ENCODE results near the gene SF1.

Gene SF1

GRCh38 chr11:64729851-64730382 is 48.4 kb downstream of the SF1 start:
- Histone ChIP-seq H3K9ac (no peak overlapping the region), H3K4me2 (no peak overlapping the region), H3K4me1 (ENCODE audit: low read depth, poor library complexity, severe bottlenecking) (no peaks in the 10 kb centered on the region), H3K27me3 (ENCODE audit: insufficient read depth, low read depth) (peaks cover 79% of the 10 kb centered on the region), H3K27ac (no peak overlapping the region), H2AFZ (ENCODE audit: low read depth) (no peak overlapping the region), H3K36me3 (ENCODE audit: insufficient read depth) (no peaks in the 10 kb centered on the region), H3K79me2 (ENCODE audit: insufficient read depth, low read depth) (no peaks in the 10 kb centered on the region), H3K4me3 (IDR thresholded peaks at IDR 0.05; ENCODE audit: insufficient read depth, low read depth, low read length) (no peak overlapping the region), H4K20me1 (ENCODE audit: insufficient read depth) (no peaks in the 10 kb centered on the region)
- TF ChIP-seq CTCF (conservative IDR thresholded peaks at IDR 0.05; ENCODE audit: low read depth, low read length): no peak

GRCh38 chr11:64728757-64729365 is 49.5 kb downstream of the SF1 start:
- Histone ChIP-seq H3K27me3 (ENCODE audit: insufficient read depth, low read depth) (peaks cover 76% of the 10 kb centered on the region), H3K27ac (no peak overlapping the region), H3K79me2 (ENCODE audit: insufficient read depth, low read depth) (no peaks in the 10 kb centered on the region), H3K4me1 (ENCODE audit: low read depth, poor library complexity, severe bottlenecking) (peaks cover 4% of the 10 kb centered on the region), H3K9ac (no peak overlapping the region), H3K4me3 (IDR thresholded peaks at IDR 0.05; ENCODE audit: insufficient read depth, low read depth, low read length) (no peak overlapping the region), H3K36me3 (ENCODE audit: insufficient read depth) (no peaks in the 10 kb centered on the region), H3K4me2 (no peak overlapping the region), H4K20me1 (ENCODE audit: insufficient read depth) (no peaks in the 10 kb centered on the region), H2AFZ (ENCODE audit: low read depth) (no peak overlapping the region)
- no peak for TF ChIP-seq CTCF (conservative IDR thresholded peaks at IDR 0.05; ENCODE audit: low read depth, low read length)

- Histone ChIP-seq H3K4me2 (no peak overlapping the region), H3K9ac (no peak overlapping the region), H3K4me1 (ENCODE audit: low read depth, poor library complexity, severe bottlenecking) (peaks cover 8% of the 10 kb centered on the region), H2AFZ (ENCODE audit: low read depth) (no peak overlapping the region), H3K27me3 (ENCODE audit: insufficient read depth, low read depth) (peaks cover 73% of the 10 kb centered on the region), H3K4me3 (IDR thresholded peaks at IDR 0.05; ENCODE audit: insufficient read depth, low read depth, low read length) (no peak overlapping the region), H3K79me2 (ENCODE audit: insufficient read depth, low read depth) (no peaks in the 10 kb centered on the region), H3K27ac (no peak overlapping the region), H4K20me1 (ENCODE audit: insufficient read depth) (no peaks in the 10 kb centered on the region), H3K36me3 (ENCODE audit: insufficient read depth) (no peaks in the 10 kb centered on the region)
- TF ChIP-seq CTCF (conservative IDR thresholded peaks at IDR 0.05; ENCODE audit: low read depth, low read length): no peak
Observed at GRCh38 chr11:64726867-64727530, 51.3 kb downstream of the SF1 start.

GRCh38 chr11:64726211-64726641 is 52.1 kb downstream of the SF1 start:
- Histone ChIP-seq H3K4me3 (IDR thresholded peaks at IDR 0.05; ENCODE audit: insufficient read depth, low read depth, low read length) (no peak overlapping the region), H4K20me1 (ENCODE audit: insufficient read depth) (no peaks in the 10 kb centered on the region), H2AFZ (ENCODE audit: low read depth) (no peak overlapping the region), H3K9ac (no peak overlapping the region), H3K4me1 (ENCODE audit: low read depth, poor library complexity, severe bottlenecking) (peaks cover 8% of the 10 kb centered on the region), H3K27me3 (ENCODE audit: insufficient read depth, low read depth) (peaks cover 73% of the 10 kb centered on the region), H3K36me3 (ENCODE audit: insufficient read depth) (no peaks in the 10 kb centered on the region), H3K79me2 (ENCODE audit: insufficient read depth, low read depth) (no peaks in the 10 kb centered on the region), H3K27ac (no peak overlapping the region), H3K4me2 (no peak overlapping the region)
- no peak for TF ChIP-seq CTCF (conservative IDR thresholded peaks at IDR 0.05; ENCODE audit: low read depth, low read length)
